Muscle of leg (tissue), 11 donors: ENCODE measurements around the gene RMI1. TPM values are rescaled to one million over a fixed set of nuclear protein-coding genes. Genes with fewer than 3 reads are reported as not detected.
"Not testable (repeated sequence)": the region's sequence is repeated elsewhere in the genome, so short reads cannot be mapped to it uniquely, and the experiment has no call there.

Experiments
- DNase-seq: peaks from one replicate; pipeline ENCODE4 v3.0.0; 2013
- H3K27ac ChIP-seq: one replicate; pipeline ENCODE4 v1.5.1; 2013; ENCODE audit warnings: mild to moderate bottlenecking, low read length, control low read depth
- H3K27me3 ChIP-seq: one replicate; pipeline ENCODE4 v1.6.1; 2013; ENCODE audit warnings: low read length; ENCODE audit not compliant: control insufficient read depth, insufficient read depth
- H3K36me3 ChIP-seq: one replicate; pipeline ENCODE4 v1.6.1; 2013; ENCODE audit warnings: low read length; ENCODE audit not compliant: control insufficient read depth, insufficient read depth
- H3K4me1 ChIP-seq: one replicate; pipeline ENCODE4 v1.6.1; 2013; ENCODE audit warnings: low read length; ENCODE audit not compliant: control insufficient read depth, insufficient read depth
- H3K4me3 ChIP-seq: one replicate; pipeline ENCODE4 v1.5.1; 2013; ENCODE audit warnings: low read length, control low read depth
- H3K9me3 ChIP-seq: replicated peaks from 2 replicates; pipeline ENCODE4 v1.6.1; 2013; ENCODE audit warnings: low read depth, low read length; ENCODE audit not compliant: control insufficient read depth
- WGBS: methylation state at CpG from one replicate; pipeline ENCODE4 v1.1.5; 2013; ENCODE audit warnings: missing lambda C conversion rate; ENCODE audit not compliant: insufficient coverage; 5-methylcytosine and 5-hydroxymethylcytosine counted together
- polyA plus RNA-seq, 8 donors: library from polyadenylated mRNA; unstranded; fragments of 120-200 nt; gene quantifications; one replicate each; pipeline versions ENCODE4 v1.2.1 to v1.2.3, GENCODE V29; 2013; ENCODE audit warnings: inconsistent platforms in 1 of 8, low replicate concordance in 1 of 8; ENCODE audit not compliant: insufficient read length in 8 of 8, insufficient read depth in 1 of 8
- total RNA-seq: library from RNA; stranded (reverse); fragments of 120-200 nt; gene quantifications from one replicate; pipeline ENCODE4 v1.2.4, GENCODE V29; 2013

The RMI1 gene
- total and polyA plus RNA-seq, 9 donors: 5.8 to 11.1 (median 8.4) TPM

GRCh38 chr9:83937861-83938455 lies 42.6 kb upstream of the RMI1 start:
- WGBS: no CpG with 5 or more reads among the region's 1 CpG
- Histone ChIP-seq H3K4me3 (no peak overlapping the region), H3K4me1 (peaks cover 2% of the 10 kb centered on the region), H3K27me3 (no peaks in the 10 kb centered on the region), H3K27ac (no peak overlapping the region), H3K9me3 (no peaks in the 10 kb centered on the region), H3K36me3 (peaks cover 26% of the 10 kb centered on the region)
- DNase-seq: peak; percentile 75

- Histone ChIP-seq H3K4me1 (no peaks in the 10 kb centered on the region), H3K27ac (no peak overlapping the region), H3K4me3 (no peak overlapping the region), H3K27me3 (no peaks in the 10 kb centered on the region), H3K36me3 (peaks cover 36% of the 10 kb centered on the region), H3K9me3 (no peaks in the 10 kb centered on the region)
- 93% methylated on average over 4 of the region's 5 CpGs for WGBS
- DNase-seq: no peak
Observed at GRCh38 chr9:83940590-83941303, 39.9 kb upstream of the RMI1 start.

- H3K36me3 ChIP-seq: peaks cover 33% of the 10 kb centered on the region
- WGBS: 98% methylated on average over 27 of the region's 39 CpGs
Observed at GRCh38 chr9:83948096-83948495, 32.5 kb upstream of the RMI1 start.

GRCh38 chr9:83956086-83956435 lies 24.5 kb upstream of the RMI1 start:
- Histone ChIP-seq H3K4me1 (peaks cover 12% of the 10 kb centered on the region), H3K27me3 (no peaks in the 10 kb centered on the region), H3K4me3 (peak overlapping the region; percentile 88), H3K36me3 (peaks cover 14% of the 10 kb centered on the region), H3K9me3 (no peaks in the 10 kb centered on the region), H3K27ac (peak overlapping the region; percentile 90)
- 8% methylated on average over 23 of the region's 23 CpGs for WGBS
- DNase-seq: peak; percentile 51

More at GRCh38 chr9:83948096-83948495, 32.5 kb upstream of the RMI1 start:
- not testable (repeated sequence) for H3K27ac ChIP-seq, H3K27me3 ChIP-seq, H3K9me3 ChIP-seq, H3K4me3 ChIP-seq, DNase-seq, H3K4me1 ChIP-seq

- no peaks in the 10 kb centered on the region for H3K27me3 ChIP-seq
- H3K4me1 ChIP-seq: peaks cover 12% of the 10 kb centered on the region
- DNase-seq: peak; percentile 89
- H3K4me3 ChIP-seq: peak overlapping the region; percentile 88
- H3K27ac ChIP-seq: peak overlapping the region; percentile 90
- under 1% methylated on average over 35 of the region's 57 CpGs for WGBS
- H3K9me3 ChIP-seq: no peaks in the 10 kb centered on the region
- peaks cover 10% of the 10 kb centered on the region for H3K36me3 ChIP-seq
Observed at GRCh38 chr9:83956436-83957247, 24.0 kb upstream of the RMI1 start.

- Histone ChIP-seq H3K27me3 (no peaks in the 10 kb centered on the region), H3K9me3 (no peaks in the 10 kb centered on the region), H3K27ac (peak overlapping the region; percentile 90), H3K4me1 (peaks cover 12% of the 10 kb centered on the region), H3K36me3 (peaks cover 4% of the 10 kb centered on the region), H3K4me3 (peak overlapping the region; percentile 88)
- no CpG with 5 or more reads among the region's 4 CpGs for WGBS
- DNase-seq: no peak
Observed at GRCh38 chr9:83957248-83957513, 23.4 kb upstream of the RMI1 start.

- no CpG with 5 or more reads among the region's 4 CpGs for WGBS
- no peaks in the 10 kb centered on the region for H3K27me3 ChIP-seq
- H3K36me3 ChIP-seq: peaks cover under 1% of the 10 kb centered on the region
- H3K4me1 ChIP-seq: peaks cover 12% of the 10 kb centered on the region
- DNase-seq: no peak
- no peak overlapping the region for H3K27ac ChIP-seq
- H3K4me3 ChIP-seq: no peak overlapping the region
- no peaks in the 10 kb centered on the region for H3K9me3 ChIP-seq
Observed at GRCh38 chr9:83959061-83959460, 21.5 kb upstream of the RMI1 start.

- H3K27me3 ChIP-seq: no peaks in the 10 kb centered on the region
- H3K27ac ChIP-seq: no peak overlapping the region
- H3K4me3 ChIP-seq: no peak overlapping the region
- H3K4me1 ChIP-seq: peaks cover 7% of the 10 kb centered on the region
- 80% methylated on average over 4 of the region's 5 CpGs for WGBS
- H3K9me3 ChIP-seq: no peaks in the 10 kb centered on the region
- no peak for DNase-seq
- H3K36me3 ChIP-seq: no peaks in the 10 kb centered on the region
Observed at GRCh38 chr9:83960991-83961390, 19.6 kb upstream of the RMI1 start.

GRCh38 chr9:83962165-83962564 lies 18.4 kb upstream of the RMI1 start:
- whole genome bisulfite sequencing: no CpG with 5 or more reads among the region's 3 CpGs
- Histone ChIP-seq H3K9me3 (no peaks in the 10 kb centered on the region), H3K27me3 (no peaks in the 10 kb centered on the region), H3K27ac (no peak overlapping the region), H3K4me3 (no peak overlapping the region), H3K36me3 (peaks cover 3% of the 10 kb centered on the region), H3K4me1 (peaks cover 1% of the 10 kb centered on the region)
- DNase-seq: no peak

GRCh38 chr9:83964973-83965349 lies 15.6 kb upstream of the RMI1 start:
- H3K36me3 ChIP-seq: peaks cover 8% of the 10 kb centered on the region
- DNase-seq: no peak
- H3K27ac ChIP-seq: no peak overlapping the region
- no peaks in the 10 kb centered on the region for H3K27me3 ChIP-seq
- H3K4me1 ChIP-seq: no peaks in the 10 kb centered on the region
- H3K4me3 ChIP-seq: no peak overlapping the region
- WGBS: 20% methylated on average over 1 of the region's 2 CpGs
- H3K9me3 ChIP-seq: no peaks in the 10 kb centered on the region
